HL-60 (cell line): ENCODE measurements around the gene ALS2CL.
A peak's percentile ranks its signal among the peaks of the same experiment; 100 is the strongest.

Experiments
- DNase-seq, 2 experiments: peaks; one replicate each; pipeline ENCODE4 v3.0.0-alpha.2; 2010 to 2020; ENCODE audit warnings: low read depth in 1 of 2, low spot score in 1 of 2
- H3K27ac ChIP-seq: fragments of 250-450 bp; sonication (Bioruptor Pico); replicated peaks from 2 replicates; pipeline ENCODE4 v1.5.1; 2020; ENCODE audit warnings: mild to moderate bottlenecking, moderate library complexity
- H3K27me3 ChIP-seq: fragments of 250-450 bp; sonication (Bioruptor Pico); 2 replicates; pipeline ENCODE4 v1.5.1; 2021; ENCODE audit warnings: mild to moderate bottlenecking, moderate library complexity; ENCODE audit not compliant: insufficient read depth, poor library complexity, severe bottlenecking
- H3K4me3 ChIP-seq: replicated peaks from 2 replicates; pipeline ENCODE4 v1.5.1; 2011; ENCODE audit warnings: mild to moderate bottlenecking, control low read depth, low read length; ENCODE audit not compliant: insufficient read depth
- CTCF ChIP-seq: IDR thresholded peaks from one replicate; pipeline ENCODE4 v1.5.1; 2011; ENCODE audit warnings: low read length, control low read depth, inconsistent platforms; ENCODE audit not compliant: insufficient read depth
- GABPA ChIP-seq: IDR thresholded peaks from 2 replicates; pipeline ENCODE4 v1.6.1; 2012; ENCODE audit warnings: low read depth
- POLR2AphosphoS5 ChIP-seq: IDR thresholded peaks from 2 replicates; pipeline ENCODE4 v1.6.1; 2012; ENCODE audit warnings: low read depth
- SPI1 ChIP-seq: IDR thresholded peaks from 2 replicates; pipeline ENCODE4 v1.6.1; 2012; ENCODE audit warnings: low read depth, mild to moderate bottlenecking, borderline replicate concordance
- TF ChIP-seq, protein P1 (sequence below): IDR thresholded peaks from 2 replicates; pipeline ENCODE4 v1.6.1; 2012; ENCODE audit warnings: low read depth; ENCODE audit not compliant: insufficient replicate concordance

Gene ALS2CL

GRCh38 chr3:46700772-46701171 is 7.3 kb upstream of the ALS2CL start:
- Histone ChIP-seq H3K27ac (no peak overlapping the region), H3K27me3 (peaks cover 14% of the 10 kb centered on the region), H3K4me3 (no peak overlapping the region)
- TF ChIP-seq, protein P1, sequence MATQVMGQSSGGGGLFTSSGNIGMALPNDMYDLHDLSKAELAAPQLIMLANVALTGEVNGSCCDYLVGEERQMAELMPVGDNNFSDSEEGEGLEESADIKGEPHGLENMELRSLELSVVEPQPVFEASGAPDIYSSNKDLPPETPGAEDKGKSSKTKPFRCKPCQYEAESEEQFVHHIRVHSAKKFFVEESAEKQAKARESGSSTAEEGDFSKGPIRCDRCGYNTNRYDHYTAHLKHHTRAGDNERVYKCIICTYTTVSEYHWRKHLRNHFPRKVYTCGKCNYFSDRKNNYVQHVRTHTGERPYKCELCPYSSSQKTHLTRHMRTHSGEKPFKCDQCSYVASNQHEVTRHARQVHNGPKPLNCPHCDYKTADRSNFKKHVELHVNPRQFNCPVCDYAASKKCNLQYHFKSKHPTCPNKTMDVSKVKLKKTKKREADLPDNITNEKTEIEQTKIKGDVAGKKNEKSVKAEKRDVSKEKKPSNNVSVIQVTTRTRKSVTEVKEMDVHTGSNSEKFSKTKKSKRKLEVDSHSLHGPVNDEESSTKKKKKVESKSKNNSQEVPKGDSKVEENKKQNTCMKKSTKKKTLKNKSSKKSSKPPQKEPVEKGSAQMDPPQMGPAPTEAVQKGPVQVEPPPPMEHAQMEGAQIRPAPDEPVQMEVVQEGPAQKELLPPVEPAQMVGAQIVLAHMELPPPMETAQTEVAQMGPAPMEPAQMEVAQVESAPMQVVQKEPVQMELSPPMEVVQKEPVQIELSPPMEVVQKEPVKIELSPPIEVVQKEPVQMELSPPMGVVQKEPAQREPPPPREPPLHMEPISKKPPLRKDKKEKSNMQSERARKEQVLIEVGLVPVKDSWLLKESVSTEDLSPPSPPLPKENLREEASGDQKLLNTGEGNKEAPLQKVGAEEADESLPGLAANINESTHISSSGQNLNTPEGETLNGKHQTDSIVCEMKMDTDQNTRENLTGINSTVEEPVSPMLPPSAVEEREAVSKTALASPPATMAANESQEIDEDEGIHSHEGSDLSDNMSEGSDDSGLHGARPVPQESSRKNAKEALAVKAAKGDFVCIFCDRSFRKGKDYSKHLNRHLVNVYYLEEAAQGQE = no peak
- TF ChIP-seq POLR2AphosphoS5 = no peak
- no peak for DNase-seq

DNA sequence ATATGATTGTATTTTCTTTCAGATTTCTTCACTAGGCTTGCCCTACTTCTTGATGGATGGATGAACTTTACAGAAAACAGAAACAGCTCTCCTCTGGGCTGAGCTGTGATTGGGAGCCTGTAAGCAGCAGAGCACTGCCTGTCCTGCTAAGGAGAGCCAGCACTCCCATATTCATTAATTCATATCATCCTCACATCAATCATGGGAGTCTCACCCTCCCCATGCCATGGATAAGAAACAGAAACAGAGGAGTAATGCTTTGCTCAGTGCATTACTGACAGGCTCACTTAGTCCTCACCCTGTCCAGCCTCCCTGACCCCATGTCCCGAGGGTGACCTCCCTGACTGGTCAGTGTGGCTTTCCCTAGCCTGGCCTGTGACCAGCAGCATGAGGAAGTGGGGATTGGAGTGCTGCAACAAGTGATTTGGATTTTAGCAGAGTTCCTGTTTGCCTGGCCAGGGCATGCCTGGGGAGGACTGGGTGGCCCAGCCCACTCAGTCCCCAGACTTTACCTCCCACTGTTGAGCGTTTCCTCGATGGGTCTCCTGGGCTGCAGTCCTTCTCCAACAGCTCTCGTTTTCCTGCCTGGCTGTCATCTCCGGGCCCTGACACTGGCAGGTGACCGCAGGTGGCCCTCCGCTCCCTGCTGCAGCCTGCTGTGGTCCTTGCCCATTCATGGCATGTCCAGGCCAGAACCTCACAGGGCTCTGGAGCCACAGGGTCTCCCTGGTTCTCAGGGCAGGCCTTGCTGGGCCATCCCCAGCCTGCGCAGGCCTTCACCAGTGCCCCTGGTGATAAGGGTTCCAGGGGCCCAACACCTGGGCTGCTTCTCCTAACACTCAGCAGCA is 6.4 kb upstream of the ALS2CL start:
- Histone ChIP-seq H3K27ac (no peak overlapping the region), H3K4me3 (no peak overlapping the region), H3K27me3 (peaks cover 14% of the 10 kb centered on the region)
- DNase-seq = peak in 1 of 2 experiments; percentile 7
- TF ChIP-seq SPI1 = peak; percentile 18; the same call in 1 of the 2 replicates
- TF ChIP-seq, protein P1 = no peak

- peak overlapping the region; percentile 48 for H3K27ac ChIP-seq
- H3K4me3 ChIP-seq = no peak overlapping the region
- no peak for DNase-seq
These were observed 2.7 kb upstream of the ALS2CL start for GRCh38 chr3:46695962-46696894.

More at GRCh38 chr3:46695962-46696894, 2.7 kb upstream of the ALS2CL start:
- peaks cover 8% of the 10 kb centered on the region for H3K27me3 ChIP-seq
- TF ChIP-seq CTCF = no peak
- no peak for TF ChIP-seq SPI1
- TF ChIP-seq GABPA = no peak
- TF ChIP-seq POLR2AphosphoS5 = no peak
- TF ChIP-seq, protein P1 = no peak
